NCI-H748 (cell line): ENCODE data around the gene PRCP.
"Not testable (repeated sequence)": the region's sequence is repeated elsewhere in the genome, so short reads cannot be mapped to it uniquely, and the experiment has no call there.

Experiments used
- DNase-seq: peaks from one replicate; lab custom pipeline; 2025; ENCODE audit not compliant: unreplicated experiment; lab: John Stamatoyannopoulos, UW

The PRCP gene

DNA sequence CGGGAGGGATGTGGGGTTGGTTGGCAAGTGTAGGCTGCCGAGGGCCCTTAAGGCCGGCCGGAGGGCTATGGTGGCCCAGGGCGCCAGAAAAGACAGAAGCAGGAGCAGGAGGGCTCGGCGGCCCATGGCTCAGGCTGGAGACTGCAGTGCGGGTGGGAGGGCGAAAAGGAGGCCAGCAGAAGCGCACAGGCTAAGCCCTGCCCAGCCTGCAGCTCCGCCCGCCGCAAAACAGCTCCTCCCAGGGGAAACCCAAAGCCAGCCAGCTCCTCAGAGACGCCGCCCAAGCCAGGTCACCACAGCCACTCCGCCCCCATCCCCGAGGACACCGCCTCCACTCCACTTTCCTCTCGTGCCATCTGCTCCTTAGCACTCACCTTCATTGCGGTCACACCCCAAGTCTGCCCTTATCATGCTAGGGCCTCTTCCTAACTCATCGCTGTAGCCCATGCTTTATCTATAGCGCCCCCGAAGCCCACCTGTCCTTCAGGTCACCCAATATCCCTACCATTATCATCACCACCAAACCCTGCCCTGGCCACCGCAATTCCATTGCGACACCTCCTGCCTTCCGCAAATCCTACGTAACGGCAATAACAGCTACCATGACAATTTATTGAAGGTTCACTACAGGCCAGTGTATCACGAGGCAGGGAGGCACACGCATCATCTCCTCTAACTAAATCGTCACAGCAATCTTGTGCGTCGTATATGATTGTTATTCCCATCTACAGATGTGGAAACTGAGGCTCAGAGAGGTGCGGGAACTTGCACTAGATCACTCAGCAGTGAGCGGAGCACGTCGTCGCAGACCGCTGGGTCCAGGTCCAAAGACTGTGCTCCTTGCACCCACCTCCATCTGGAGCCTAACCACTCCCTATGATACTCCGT, at the start of gene PRCP:
Gene PRCP (minus strand): TSS at position 154 of the 888 bp plus-strand sequence. CDS start 28 bp downstream, at position 126.
- DNase-seq = peak; percentile 90

GRCh38 chr11:82949352-82949751, 49.1 kb upstream of the PRCP start:
- no peak for DNase-seq

- DNase-seq = no peak
These were observed 45.5 kb upstream of the PRCP start for GRCh38 chr11:82945682-82946081.

DNA sequence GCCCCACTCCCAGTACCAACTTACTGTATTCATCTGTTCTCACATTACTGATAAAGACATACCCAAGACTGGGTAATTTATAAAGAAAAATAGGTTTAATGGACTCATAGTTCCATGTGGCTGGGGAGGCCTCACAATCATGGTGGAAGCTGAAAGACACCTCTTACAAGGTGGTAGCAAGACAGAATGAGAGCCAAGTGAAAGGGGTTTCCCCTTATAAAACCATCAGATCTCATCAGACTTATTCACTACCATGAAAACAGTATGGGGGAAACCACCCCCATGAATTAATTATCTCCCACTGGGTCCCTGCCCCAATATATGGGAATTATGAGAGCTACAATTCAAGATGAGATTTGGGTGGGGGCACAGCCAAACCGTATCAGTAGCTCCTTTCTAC, 44.8 kb upstream of the PRCP start:
- DNase-seq = not testable (repeated sequence)

DNA sequence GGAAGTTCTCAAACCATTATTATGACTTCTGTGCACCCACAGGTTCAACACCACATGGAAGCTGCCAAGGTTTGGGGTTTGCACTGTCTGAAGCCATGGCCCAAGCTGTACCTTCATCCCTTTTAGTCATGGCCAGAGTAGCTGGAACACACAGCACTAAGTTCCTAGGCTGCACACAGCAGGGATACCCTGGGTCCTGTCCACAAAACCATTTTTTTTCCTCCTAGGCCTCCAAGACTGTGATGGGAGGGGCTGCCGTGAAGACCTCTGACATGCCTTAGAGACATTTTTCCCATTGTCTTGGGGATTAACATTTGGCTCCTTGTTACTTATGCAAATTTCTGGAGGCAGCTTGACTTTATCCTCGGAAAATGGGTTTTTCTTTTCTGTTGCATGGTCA, 44.0 kb upstream of the PRCP start:
- DNase-seq = no peak

DNA sequence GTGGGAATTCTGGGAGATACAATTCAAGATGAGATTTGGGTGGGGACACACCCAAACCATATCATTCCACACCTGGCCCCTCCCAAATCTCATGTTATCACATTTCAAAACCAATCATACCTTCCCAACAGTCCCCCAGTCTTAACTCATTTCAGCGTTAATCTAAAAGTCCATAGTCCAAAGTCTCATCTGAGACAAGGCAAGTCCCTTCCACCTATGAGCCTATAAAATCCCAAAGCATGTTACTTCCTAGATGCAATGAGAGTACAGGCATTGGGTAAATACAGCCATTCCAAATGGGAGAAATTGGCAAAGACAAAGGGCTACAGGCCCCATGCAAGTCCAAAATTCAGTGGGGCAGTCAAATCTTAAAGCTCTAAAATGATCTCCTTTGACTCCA, 43.2 kb upstream of the PRCP start:
- DNase-seq = not testable (repeated sequence)

DNA sequence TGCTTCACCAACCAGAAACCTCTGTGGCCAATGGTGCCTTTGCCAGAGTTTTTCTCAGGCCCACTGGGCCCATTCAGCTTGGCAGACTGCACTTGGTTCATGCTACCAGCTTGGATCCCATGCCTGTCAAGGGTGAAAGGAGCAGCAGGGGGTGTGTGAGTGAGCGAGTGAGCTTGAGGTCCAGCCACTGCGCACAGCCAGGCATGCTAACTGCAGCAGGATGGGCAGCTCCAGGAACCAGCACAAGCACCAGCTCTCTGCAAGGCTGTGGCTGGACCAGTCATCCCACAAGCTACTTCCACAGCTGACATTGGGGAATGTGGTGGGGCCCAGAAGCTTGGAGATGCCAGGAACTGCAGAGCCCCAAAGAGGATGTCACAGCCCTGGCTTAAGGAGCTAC, 42.1 kb upstream of the PRCP start:
- no peak for DNase-seq

- no peak for DNase-seq
These were observed 39.2 kb upstream of the PRCP start for GRCh38 chr11:82939456-82939855.

- no peak for DNase-seq
These were observed 37.3 kb upstream of the PRCP start for GRCh38 chr11:82937554-82937953.

DNA sequence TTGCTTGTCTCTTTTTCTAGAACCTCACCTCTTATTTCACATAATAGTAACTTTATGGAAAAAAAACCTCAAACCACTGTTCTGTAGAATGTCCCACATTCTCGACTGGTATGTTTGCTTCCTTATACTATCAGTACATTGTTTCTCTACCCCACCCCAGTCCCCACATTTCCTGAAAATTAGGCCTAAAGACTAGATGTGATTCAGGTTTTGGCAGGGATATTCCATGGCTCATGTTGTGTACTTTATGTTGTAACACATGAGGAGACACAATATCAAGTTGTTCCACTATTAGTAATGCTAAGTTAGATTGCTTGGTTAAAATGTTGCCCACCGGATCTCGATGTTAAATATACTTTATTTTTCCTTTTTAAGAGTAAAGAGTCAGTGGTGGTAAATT, 36.0 kb upstream of the PRCP start:
- DNase-seq = no peak

- DNase-seq = no peak
These were observed 32.3 kb upstream of the PRCP start for GRCh38 chr11:82932564-82932963.

DNA sequence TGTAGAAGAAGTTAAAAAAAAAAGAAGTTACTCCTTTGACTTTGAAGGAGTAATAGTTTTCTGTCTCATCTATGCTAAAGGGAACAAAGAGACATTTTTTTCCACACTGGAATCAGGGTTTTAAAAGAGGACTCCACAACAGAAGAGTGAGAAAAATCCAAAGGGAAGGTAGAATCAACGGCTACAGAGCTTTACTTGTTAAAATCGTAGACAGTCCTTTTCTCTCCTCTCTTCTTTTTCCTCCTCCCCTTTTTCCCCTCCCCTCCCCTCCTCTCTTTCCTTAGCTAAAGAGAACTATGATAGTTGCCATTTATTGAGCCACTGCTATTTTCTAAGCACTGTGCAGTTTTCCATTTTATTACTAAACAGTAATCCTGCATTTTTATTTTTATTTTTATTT, 30.5 kb upstream of the PRCP start:
- DNase-seq = no peak

GRCh38 chr11:82930229-82930628, 30.0 kb upstream of the PRCP start:
- no peak for DNase-seq

GRCh38 chr11:82929121-82929520, 28.9 kb upstream of the PRCP start:
- no peak for DNase-seq

GRCh38 chr11:82927264-82927880, 27.1 kb upstream of the PRCP start:
- peak; percentile 45 for DNase-seq

DNA sequence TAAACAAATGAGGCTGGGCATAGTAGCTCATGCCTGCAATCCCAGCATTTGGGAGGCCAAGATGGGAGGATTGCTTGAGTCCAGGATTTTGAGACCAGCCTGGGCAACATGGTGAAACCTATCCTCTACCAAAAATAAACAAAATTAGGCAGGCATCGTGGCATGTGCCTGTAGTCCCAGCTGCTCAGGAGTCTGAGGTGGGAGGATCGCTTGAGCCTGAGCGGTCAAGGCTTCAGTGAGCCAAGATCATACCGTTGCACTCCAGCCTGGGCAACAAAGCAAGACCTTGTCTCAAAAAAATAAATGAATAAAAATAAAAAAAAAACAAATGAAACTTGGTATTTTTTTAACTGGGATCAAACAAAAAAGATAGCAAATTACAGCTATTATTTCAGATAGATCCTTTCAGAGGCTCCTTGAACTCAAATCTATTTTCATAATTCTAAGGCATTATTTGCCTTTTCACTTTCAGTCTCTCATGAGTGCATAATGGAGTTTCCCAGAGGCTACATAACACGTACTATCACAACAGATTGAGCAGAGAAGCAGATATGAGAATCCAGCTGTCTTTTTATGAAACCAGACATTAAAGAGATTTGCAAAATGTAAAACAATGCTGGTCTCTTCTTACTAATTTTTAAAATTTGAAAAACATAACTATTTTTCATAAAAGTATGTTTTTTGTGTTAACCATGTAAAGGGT, 24.4 kb upstream of the PRCP start:
- no peak for DNase-seq

DNA sequence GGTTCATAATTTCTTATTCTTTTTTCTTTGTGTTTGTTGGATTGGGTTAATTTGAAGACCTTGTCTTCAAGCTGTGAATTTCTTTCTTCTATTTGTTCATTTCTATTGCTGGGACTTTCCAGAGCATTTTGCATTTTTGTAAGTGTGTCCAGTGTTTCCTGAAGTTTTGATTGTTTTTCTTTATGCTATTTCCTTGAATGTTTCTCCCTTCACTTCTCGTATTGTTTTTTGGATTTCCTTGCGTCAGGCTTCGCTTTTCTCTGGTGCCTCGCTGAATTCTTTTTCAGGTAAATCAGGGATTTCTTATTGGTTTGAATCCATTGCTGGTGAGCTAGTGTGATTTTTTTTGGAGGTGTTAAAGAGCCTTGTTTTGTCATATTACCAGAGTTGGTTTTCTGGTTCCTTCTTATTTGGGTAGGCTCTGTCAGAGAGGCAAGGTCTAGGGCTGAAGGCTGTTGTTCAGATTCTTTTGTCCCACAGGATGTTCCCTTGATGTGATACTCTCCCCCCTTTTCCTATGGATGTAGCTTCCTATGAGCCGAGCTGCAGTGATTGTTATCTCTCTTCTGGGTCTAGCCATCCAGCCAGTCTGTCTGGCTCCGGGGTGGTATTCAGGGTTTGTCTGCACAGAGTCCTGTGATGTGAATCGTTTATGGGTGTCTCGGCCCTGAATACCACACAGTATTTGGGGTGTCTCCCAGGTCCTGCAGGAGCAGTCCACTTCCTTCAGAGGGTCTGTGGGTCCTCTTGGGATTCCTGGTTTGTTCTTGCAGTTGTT, 22.4 kb upstream of the PRCP start:
- DNase-seq = not testable (repeated sequence)

DNA sequence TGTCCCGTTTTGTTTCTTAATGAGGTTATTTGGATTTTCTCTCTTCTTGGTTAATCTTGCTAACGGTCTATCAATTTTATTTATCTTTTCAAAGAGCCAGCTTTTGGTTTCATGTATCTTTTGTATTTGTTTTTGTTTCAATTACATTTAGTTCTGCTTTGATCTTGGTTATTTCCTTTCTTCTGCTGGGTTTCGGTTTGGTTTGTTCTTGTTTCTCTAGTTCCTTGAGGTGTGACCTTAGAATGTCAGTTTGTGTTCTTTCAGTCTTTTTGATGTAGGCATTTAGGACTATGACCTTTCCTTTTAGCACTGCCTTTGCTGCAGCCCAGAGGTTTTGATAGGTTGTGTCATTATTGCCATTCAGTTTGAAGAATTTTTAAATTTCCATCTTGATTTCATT, 20.0 kb upstream of the PRCP start:
- not testable (repeated sequence) for DNase-seq

- not testable (repeated sequence) for DNase-seq
These were observed 19.6 kb upstream of the PRCP start for GRCh38 chr11:82919786-82920185.

DNA sequence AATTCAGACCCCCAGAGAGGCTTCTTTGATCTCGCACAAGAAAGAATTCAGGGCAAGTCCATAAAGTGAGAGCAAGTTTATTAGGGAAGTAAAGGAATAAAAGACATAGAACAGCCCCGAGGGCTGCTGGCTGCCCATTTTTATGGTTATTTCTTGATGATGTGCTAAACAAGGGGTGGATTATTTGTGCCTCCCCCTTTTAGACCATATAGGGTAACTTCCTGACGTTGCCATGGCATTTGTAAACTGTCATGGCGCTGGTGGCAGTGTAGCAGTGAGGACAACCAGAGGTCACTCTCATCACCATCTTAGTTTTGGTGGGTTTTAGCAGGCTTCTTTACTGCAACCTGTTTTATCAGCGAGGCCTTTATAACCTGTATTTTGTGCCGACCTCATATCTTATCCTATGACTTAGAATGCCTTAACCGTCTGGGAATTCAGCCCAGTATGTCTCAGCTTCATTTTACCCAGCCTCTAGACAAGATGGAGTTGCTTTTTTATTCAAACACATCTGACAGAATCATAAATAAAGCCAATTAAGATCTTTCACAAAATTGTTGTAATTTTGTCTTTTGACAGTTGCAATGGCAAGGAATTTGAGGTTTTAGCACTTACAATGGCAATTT, 8.9 kb upstream of the PRCP start:
- no peak for DNase-seq

DNA sequence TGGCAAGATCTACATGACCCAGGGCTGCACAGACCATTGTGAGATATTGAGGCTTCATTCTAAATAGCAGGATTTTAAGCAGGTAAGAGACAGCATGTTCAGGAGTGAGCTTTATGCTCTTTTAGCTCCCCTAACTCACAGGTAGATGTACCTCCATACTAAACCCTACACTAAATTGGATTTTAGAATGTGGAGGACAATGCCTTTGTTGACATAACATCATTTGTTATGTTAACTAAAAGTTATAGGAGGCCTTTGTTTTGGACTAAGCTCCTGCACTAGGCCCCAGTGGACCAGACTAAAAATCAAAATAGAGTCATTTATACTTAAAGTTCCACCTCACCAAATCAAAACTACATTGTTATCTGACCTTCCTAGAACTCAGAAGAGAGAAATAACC, 8.1 kb upstream of the PRCP start:
- DNase-seq = no peak
